ENCODE measurements around the gene TMEM235.
A peak's percentile ranks its signal among the peaks of the same experiment; 100 is the strongest.

TMEM235 gene

DNA sequence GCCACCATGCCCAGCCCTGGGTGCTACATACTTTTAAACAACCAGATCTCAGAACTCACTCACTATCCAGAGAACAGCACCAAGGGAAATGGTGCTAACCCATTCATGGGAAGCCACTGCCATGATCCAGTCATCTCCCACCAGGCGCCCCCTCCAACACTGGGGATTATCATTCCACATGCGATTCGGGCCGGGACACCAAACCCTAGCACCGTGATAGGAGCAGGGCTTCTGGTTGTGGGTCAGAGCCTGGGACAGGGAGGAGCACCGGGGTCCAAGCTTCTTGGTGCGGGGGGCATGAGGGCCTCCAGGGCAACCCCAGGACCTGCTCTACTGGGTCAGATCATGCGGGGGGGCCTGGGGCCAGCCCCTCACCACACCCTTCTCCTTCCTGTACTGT lies 4.5 kb downstream of the TMEM235 start:
- no peak for TF ChIP-seq JUND (IDR thresholded peaks at IDR 0.05; ENCODE audit: low read depth)
- no peak for DNase-seq (ENCODE audit: low read depth in 1 of 2, low spot score in 1 of 2)
- in situ Hi-C loops (cut with HindIII; ENCODE audit: low pct_unique_long_range_greater_than_20kb, low sequenced_read_pairs): no loop called here

DNA sequence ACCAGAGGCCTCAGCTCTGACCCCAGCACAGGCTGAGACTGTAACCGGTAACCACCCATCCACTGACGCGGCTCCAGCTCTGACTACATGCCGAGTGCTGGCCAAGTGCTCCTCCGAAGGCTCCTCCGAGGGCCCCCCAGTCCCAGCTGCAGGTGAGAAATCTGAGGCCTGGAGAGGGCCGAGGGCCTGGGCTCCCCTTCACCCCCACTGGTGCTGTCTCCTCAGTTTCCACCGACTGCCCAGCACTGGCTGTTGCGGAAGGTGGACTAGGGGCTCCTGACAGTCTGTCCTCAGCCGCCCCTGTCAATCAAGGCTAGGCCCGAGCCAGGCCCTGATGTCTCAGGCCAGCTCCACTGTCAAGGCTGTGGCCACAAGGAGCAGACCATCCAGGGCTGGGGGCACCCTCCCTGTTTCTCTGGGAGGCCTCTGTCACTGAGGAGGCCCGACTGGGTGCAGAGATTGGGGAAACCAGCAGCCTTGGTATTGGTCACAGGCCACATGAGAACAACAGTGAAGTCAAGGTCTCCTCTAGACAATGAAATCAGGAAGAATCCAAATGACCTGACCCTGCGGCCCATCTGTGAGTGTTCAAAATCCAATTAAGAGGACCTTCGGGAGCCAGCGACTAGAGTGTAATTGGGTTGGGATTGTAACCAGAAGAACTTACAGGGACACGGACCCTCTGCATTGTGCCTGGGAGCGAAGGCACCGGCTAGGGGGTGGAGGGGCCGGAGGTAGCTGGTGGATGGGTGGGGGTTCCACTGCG lies 5.1 kb downstream of the TMEM235 start:
- in situ Hi-C loops (cut with HindIII; ENCODE audit: low pct_unique_long_range_greater_than_20kb, low sequenced_read_pairs): no loop called here
- no peak for TF ChIP-seq JUND (IDR thresholded peaks at IDR 0.05; ENCODE audit: low read depth)
- no peak for DNase-seq (ENCODE audit: low read depth in 1 of 2, low spot score in 1 of 2)

DNA sequence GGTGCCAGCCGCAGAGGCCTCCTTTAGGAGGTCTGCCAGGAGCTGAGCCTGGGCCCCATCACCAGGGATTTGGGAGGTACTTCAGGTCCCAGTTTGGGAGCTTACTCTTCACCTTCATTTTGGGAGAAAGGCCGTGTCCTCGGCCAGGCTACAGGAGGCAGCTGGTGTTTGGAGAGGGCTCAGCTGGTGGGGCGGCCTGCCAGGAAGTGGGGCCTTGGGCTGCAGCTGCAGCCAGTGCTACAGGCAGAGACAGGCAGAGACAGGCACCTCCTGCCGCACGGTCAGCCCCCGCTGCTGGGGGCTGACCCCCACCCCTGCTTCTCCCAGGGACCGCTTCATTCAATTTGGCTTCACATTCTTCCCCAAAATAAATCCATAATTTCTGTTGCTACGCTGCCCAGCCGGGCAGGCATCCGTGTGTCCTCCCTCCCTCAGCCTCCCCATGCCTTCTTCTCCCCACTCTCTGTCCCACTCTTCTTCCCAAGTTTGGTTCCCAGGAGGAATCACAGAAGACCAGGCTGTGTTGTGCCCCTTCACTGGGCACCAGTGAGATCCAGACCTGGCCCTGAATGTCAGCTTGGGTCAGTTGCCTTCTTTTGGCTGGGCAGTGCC lies 6.1 kb downstream of the TMEM235 start:
- no peak for TF ChIP-seq JUND (IDR thresholded peaks at IDR 0.05; ENCODE audit: low read depth)
- in situ Hi-C loops (cut with HindIII; ENCODE audit: low pct_unique_long_range_greater_than_20kb, low sequenced_read_pairs): no loop called here
- no peak for DNase-seq (ENCODE audit: low read depth in 1 of 2, low spot score in 1 of 2)

DNA sequence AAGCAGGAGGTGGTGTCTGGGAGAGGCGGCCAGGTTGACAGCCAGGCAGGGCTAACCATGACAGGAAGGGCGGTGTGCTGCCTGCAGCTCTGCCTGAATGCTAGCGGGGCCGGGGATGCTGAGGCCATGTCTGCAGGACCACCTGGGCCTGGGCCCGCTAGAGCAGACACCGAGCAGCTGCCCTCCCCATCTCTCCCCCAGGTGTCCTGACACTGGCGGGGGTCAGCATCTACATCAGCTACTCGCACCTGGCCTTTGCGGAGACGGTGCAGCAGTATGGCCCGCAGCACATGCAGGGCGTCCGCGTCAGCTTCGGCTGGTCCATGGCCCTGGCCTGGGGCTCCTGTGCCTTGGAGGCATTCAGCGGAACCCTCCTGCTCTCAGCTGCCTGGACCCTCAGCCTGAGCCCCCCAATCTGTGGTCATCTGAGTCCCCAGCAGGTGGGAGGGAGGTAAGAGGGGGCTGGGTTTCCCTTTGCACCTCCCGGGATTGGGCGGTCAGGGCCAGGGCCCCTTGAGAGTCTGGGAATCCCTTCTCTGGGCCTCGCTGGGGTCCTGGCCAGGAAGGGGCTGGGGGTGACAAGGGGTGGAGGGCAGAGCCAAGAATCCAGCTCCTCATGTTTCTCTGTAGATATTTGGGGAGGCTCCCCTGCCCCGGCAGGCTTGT lies 7.5 kb downstream of the TMEM235 start:
- no peak for DNase-seq (ENCODE audit: low read depth in 1 of 2, low spot score in 1 of 2)
- TF ChIP-seq JUND (IDR thresholded peaks at IDR 0.05; ENCODE audit: low read depth): no peak
- in situ Hi-C loops (cut with HindIII; ENCODE audit: low pct_unique_long_range_greater_than_20kb, low sequenced_read_pairs): no loop called here

DNA sequence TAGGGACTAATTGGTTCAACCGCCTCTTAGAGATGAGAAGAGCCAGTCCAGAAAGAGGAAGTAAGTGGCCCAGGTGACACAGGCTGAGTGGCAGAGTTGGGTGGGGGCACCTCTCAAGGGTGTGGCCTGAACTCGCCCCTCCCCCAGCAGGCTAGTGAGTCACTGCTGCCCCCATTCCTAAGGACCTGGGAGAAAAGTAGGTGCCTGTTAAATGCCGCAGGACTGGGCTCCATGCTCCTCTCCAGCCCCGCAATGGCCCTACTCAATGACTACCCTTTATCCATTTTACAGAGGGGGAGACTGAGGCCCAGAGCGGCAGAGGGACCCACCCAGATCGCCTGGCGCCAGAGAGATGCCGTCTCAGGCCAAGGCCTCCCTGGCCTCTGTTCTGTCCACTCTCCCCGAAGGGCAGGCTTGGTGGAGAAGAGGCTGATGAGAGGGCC lies 8.1 kb downstream of the TMEM235 start:
- in situ Hi-C loops (cut with HindIII; ENCODE audit: low pct_unique_long_range_greater_than_20kb, low sequenced_read_pairs): no loop called here
- no peak for TF ChIP-seq JUND (IDR thresholded peaks at IDR 0.05; ENCODE audit: low read depth)
- DNase-seq (ENCODE audit: low read depth in 1 of 2, low spot score in 1 of 2): no peak

DNA sequence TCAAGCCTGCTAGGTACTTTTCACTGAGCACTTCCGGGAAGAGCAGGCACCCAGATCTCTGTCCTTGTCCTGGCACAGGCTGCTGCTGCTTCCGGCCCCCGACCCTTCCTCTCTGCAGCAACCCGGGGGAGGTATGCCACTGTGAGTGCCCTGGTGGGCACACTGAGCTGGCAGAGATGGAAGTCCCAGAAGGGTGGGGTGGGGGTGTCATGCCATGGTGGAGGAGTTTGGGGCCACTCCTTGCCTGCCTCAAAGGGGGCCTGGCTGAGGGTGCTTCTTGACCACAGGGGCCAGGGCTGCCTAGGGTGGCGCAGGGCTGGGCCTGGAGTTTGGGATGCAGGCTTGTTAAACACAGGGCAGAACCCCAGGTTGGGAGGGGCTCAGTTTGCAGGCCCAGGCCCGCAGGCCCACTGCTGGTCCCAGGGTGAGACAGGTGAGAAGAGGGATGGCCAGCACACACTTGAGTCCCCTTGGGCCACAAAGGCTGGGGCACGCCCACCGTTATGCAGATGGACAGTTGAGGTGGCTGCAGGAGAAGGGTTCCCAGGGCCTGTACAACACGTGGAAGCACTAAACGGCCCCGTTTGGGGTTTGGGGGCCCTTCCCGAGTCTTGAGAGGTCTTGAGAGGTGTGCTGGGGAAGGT lies 8.7 kb downstream of the TMEM235 start:
- no peak for DNase-seq (ENCODE audit: low read depth in 1 of 2, low spot score in 1 of 2)
- no peak for TF ChIP-seq JUND (IDR thresholded peaks at IDR 0.05; ENCODE audit: low read depth)
- in situ Hi-C loops (cut with HindIII; ENCODE audit: low pct_unique_long_range_greater_than_20kb, low sequenced_read_pairs): no loop called here

DNA sequence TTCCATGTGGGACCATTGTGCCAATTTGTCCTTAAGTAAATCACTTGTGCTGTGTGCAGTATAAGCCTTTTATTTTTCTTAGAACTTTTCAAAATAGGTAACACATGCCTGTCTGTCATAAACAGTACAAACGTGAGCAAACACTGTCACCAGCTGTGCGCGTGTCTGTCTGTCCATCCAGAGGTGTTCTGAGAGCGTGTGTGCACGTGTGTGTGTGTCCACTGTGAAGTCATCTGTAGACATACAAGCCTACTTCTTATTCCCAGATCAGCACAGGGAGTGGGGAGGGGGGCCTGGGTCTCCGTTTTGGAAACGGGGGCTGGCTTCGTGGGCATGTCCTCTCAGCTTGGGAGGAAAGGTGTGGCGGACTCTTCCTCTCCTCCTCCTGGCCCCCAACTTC lies 9.4 kb downstream of the TMEM235 start:
- in situ Hi-C loops (cut with HindIII; ENCODE audit: low pct_unique_long_range_greater_than_20kb, low sequenced_read_pairs): no loop called here
- TF ChIP-seq JUND (IDR thresholded peaks at IDR 0.05; ENCODE audit: low read depth): no peak
- DNase-seq (ENCODE audit: low read depth in 1 of 2, low spot score in 1 of 2): no peak

DNA sequence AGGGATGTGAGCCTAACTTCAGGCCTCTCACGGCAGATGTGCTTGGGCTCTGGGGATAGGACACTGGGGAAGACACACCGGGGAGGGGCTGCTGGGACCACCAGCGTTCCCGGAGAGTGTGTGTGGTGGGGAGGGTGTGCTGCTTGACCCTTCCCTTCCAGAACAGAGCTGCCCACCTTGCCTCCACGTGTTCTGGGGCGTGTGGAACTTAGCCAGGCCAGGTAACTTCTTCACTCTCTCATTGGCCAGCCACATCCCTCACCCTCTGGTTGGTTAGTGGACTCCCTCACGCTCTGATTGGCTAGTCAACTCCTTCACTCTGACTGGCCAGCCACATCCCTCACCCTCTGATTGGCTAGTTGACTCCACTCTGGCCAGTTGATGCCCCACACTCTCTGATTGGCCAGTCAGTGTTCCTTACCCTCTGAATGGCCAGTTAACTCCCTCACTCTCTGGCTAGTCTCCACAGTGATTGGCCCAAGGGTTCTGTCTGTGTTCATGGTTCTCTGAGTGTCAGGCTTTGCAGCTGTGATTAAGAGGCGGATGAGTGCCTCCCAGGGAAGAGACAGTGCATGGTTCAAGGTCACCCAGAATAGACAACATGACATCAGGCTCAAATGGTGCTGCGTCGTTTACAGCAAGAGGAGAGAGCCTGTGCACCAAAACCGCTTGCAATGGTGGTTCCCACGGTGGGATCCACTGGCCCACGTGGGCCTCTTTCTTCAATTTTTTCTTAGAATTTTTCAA lies 10.0 kb downstream of the TMEM235 start:
- DNase-seq (ENCODE audit: low read depth in 1 of 2, low spot score in 1 of 2): peak in 1 of 2 experiments; percentile 92
- in situ Hi-C loops (cut with HindIII; ENCODE audit: low pct_unique_long_range_greater_than_20kb, low sequenced_read_pairs): no loop called here
- no peak for TF ChIP-seq JUND (IDR thresholded peaks at IDR 0.05; ENCODE audit: low read depth)

GRCh38 chr17:78242024-78242742 lies 10.8 kb downstream of the TMEM235 start:
- TF ChIP-seq JUND (IDR thresholded peaks at IDR 0.05; ENCODE audit: low read depth): no peak
- no peak for DNase-seq (ENCODE audit: low read depth in 1 of 2, low spot score in 1 of 2)
- in situ Hi-C loops (cut with HindIII; ENCODE audit: low pct_unique_long_range_greater_than_20kb, low sequenced_read_pairs): no loop called here

DNA sequence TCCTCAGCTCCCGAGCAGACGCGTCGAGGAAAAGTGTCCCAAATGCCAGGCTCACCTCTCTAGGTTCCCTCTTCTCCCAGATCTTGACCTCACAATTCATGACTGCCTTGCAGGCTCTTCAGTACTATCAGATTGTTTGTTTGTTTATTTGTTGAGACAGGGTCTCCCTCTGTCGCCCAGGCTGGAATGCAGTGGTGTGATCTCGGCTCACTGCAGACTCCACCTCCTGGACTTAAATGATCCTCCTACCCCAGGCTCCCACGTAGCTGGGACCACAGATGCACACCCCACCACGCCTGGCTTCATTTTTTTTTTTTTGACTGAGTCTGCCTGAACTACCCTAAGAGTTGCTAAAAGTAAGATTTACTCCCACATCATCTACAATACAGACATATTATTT lies 15.9 kb downstream of the TMEM235 start:
- in situ Hi-C loops (cut with HindIII; ENCODE audit: low pct_unique_long_range_greater_than_20kb, low sequenced_read_pairs): no loop called here
- TF ChIP-seq JUND (IDR thresholded peaks at IDR 0.05; ENCODE audit: low read depth): no peak
- DNase-seq (ENCODE audit: low read depth in 1 of 2, low spot score in 1 of 2): no peak

- no peak for TF ChIP-seq JUND (IDR thresholded peaks at IDR 0.05; ENCODE audit: low read depth)
- no peak for DNase-seq (ENCODE audit: low read depth in 1 of 2, low spot score in 1 of 2)
- in situ Hi-C loops (cut with HindIII; ENCODE audit: low pct_unique_long_range_greater_than_20kb, low sequenced_read_pairs): no loop called here
These were observed 16.9 kb downstream of the TMEM235 start for GRCh38 chr17:78248051-78248914.

Data from T47D (cell line).